ENCODE measurements around the gene MAPK14. TPM values are rescaled to one million over a fixed set of nuclear protein-coding genes. Genes with fewer than 3 reads are reported as not detected.

Gene MAPK14
- total and polyA plus RNA-seq, 9 of the 15 experiments (the other 6 are each of a cell fraction or from before 2014, with no cell fraction given), result 8.8 to 62.7 (median 35.5) TPM

DNA sequence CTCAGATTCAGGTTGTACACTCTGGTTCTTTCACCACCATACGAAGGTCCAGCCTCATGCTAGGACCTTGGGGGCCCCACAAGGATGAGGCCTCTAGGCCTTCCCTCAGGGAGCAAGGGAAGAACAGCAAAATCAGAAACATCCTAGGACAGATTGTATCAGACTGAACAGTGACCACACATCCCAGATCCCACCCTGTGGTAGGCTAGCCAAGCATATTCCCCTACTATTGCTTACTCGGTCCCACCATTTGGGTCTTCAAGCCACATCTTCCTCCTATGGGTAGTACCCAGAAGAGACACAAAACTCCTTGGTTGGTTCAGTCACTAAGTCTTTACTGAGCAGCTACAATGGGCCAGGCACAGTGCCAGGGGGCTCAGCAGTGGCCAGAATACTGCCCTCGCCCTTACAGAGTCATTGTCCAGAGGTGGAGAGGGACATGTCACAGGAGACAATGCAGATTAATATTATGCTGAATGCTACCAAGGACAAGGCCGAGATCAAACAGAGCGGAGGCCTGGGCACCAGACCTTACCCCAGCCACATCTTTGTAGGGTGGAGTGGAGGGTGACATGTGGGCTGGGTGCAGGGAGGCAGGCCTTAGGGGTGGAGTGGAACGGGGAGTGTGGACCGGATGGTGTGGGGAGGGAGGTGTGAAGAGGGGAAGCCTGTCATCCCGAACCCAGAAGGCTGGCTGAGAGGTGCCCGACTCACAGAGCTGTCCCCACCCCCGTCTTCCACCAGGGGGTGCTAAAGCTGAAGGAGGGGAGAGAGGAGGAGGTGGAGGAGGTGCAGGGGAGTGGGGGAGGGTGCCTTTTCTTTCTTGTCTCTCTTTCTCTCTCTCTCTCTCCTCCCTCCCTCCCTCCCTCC, 95.9 kb downstream of the MAPK14 start (continued):
- TF ChIP-seq, protein P1, sequence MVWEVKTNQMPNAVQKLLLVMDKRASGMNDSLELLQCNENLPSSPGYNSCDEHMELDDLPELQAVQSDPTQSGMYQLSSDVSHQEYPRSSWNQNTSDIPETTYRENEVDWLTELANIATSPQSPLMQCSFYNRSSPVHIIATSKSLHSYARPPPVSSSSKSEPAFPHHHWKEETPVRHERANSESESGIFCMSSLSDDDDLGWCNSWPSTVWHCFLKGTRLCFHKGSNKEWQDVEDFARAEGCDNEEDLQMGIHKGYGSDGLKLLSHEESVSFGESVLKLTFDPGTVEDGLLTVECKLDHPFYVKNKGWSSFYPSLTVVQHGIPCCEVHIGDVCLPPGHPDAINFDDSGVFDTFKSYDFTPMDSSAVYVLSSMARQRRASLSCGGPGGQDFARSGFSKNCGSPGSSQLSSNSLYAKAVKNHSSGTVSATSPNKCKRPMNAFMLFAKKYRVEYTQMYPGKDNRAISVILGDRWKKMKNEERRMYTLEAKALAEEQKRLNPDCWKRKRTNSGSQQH (CRISPR knock-in tag; IDR thresholded peaks at IDR 0.05), result peak; percentile 71; the same call in 1 of the 2 replicates
- TF ChIP-seq, protein P2, sequence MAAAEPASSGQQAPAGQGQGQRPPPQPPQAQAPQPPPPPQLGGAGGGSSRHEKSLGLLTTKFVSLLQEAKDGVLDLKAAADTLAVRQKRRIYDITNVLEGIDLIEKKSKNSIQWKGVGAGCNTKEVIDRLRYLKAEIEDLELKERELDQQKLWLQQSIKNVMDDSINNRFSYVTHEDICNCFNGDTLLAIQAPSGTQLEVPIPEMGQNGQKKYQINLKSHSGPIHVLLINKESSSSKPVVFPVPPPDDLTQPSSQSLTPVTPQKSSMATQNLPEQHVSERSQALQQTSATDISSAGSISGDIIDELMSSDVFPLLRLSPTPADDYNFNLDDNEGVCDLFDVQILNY (CRISPR knock-in tag; IDR thresholded peaks at IDR 0.05), result no peak
- TF ChIP-seq ZC3H11A (IDR thresholded peaks at IDR 0.05; ENCODE audit: low read depth, low read length) (0 out of 2 replicates have a peak, but pooled peaks have one; percentile 29), ARNT (IDR thresholded peaks at IDR 0.05) (0 out of 4 replicates have a peak, but pooled peaks of 1 of the 2 experiments have one; percentile 19), JUND (IDR thresholded peaks at IDR 0.05; ENCODE audit: borderline replicate concordance, low read depth, low read length) (peak; percentile 57; the same call in 1 of the 2 replicates), JUND (tag; IDR thresholded peaks at IDR 0.05; ENCODE audit: borderline replicate concordance, low read depth, low read length) (no peak), BRD9 (IDR thresholded peaks at IDR 0.05; ENCODE audit: low read depth, partially characterized antibody) (peak; percentile 47), RHOXF2B (CRISPR knock-in tag; conservative IDR thresholded peaks at IDR 0.05) (no peak), CTBP1 (IDR thresholded peaks at IDR 0.05; ENCODE audit: borderline replicate concordance) (peak; percentile 39; the same call in 1 of the 2 replicates), SP1 (CRISPR knock-in tag; IDR thresholded peaks at IDR 0.05) (no peak), NCOR1 (IDR thresholded peaks at IDR 0.05) (peak; percentile 38; the same call in 1 of the 2 replicates), POLR2G (IDR thresholded peaks at IDR 0.05; ENCODE audit: low read depth, low read length) (peak; percentile 37; the same call in 1 of the 2 replicates), MTA1 (IDR thresholded peaks at IDR 0.05; ENCODE audit: borderline replicate concordance) (peak; percentile 27; the same call in 1 of the 2 replicates), ETV6 (IDR thresholded peaks at IDR 0.05; ENCODE audit: borderline replicate concordance in 1 of 2, low read depth in 2 of 2, low read length in 1 of 2) (peak in 1 of 2 experiments; percentile 35; a peak in 1 of 4 replicates), ETV6 (CRISPR knock-in tag; IDR thresholded peaks at IDR 0.05; ENCODE audit: borderline replicate concordance) (no peak), FOXK2 (conservative IDR thresholded peaks at IDR 0.05 in 1 of 2, IDR thresholded peaks at IDR 0.05 in 1 of 2; ENCODE audit: low read depth in 2 of 2) (0 out of 4 replicates have a peak, but pooled peaks of 1 of the 2 experiments have one; percentile 16), ZNF263 (CRISPR knock-in tag; IDR thresholded peaks at IDR 0.05; ENCODE audit: borderline replicate concordance) (peak; percentile 85), SOX6 (IDR thresholded peaks at IDR 0.05) (0 out of 2 replicates have a peak, but pooled peaks have one; percentile 22), ERF (CRISPR knock-in tag; IDR thresholded peaks at IDR 0.05) (0 out of 2 replicates have a peak, but pooled peaks have one; percentile 18)
- TF ChIP-seq, protein P3, sequence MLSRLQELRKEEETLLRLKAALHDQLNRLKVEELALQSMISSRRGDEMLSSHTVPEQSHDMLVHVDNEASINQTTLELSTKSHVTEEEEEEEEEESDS (CRISPR knock-in tag; IDR thresholded peaks at IDR 0.05), result no peak
- TF ChIP-seq, protein P4, sequence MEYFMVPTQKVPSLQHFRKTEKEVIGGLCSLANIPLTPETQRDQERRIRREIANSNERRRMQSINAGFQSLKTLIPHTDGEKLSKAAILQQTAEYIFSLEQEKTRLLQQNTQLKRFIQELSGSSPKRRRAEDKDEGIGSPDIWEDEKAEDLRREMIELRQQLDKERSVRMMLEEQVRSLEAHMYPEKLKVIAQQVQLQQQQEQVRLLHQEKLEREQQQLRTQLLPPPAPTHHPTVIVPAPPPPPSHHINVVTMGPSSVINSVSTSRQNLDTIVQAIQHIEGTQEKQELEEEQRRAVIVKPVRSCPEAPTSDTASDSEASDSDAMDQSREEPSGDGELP (CRISPR knock-in tag; IDR thresholded peaks at IDR 0.05; ENCODE audit: borderline replicate concordance), result peak; percentile 35; the same call in 1 of the 2 replicates
- TF ChIP-seq, protein P5, sequence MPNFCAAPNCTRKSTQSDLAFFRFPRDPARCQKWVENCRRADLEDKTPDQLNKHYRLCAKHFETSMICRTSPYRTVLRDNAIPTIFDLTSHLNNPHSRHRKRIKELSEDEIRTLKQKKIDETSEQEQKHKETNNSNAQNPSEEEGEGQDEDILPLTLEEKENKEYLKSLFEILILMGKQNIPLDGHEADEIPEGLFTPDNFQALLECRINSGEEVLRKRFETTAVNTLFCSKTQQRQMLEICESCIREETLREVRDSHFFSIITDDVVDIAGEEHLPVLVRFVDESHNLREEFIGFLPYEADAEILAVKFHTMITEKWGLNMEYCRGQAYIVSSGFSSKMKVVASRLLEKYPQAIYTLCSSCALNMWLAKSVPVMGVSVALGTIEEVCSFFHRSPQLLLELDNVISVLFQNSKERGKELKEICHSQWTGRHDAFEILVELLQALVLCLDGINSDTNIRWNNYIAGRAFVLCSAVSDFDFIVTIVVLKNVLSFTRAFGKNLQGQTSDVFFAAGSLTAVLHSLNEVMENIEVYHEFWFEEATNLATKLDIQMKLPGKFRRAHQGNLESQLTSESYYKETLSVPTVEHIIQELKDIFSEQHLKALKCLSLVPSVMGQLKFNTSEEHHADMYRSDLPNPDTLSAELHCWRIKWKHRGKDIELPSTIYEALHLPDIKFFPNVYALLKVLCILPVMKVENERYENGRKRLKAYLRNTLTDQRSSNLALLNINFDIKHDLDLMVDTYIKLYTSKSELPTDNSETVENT (CRISPR knock-in tag; IDR thresholded peaks at IDR 0.05), result 0 out of 2 replicates have a peak, but pooled peaks have one; percentile 40
